Vagina (tissue), 2 donors: ENCODE results near the gene EVA1A.

Experiments
- POLR2A ChIP-seq, 2 donors: fragments of 450-650 bp; IDR thresholded peaks; one replicate each; pipeline ENCODE4 v1.6.1; 2017; ENCODE audit warnings: antibody characterized with exemption in 2 of 2, mild to moderate bottlenecking in 2 of 2, moderate library complexity in 2 of 2
- TF ChIP-seq, protein P1 (sequence below), 3 experiments: fragments of 450-650 bp in 2 of 3; fragments of 200-600 bp in 1 of 3; sonication (generic) in 1 of 3; IDR thresholded peaks; one replicate each; pipeline ENCODE4 v1.5.1; 2017 to 2019; ENCODE audit warnings: antibody characterized with exemption in 3 of 3, mild to moderate bottlenecking in 2 of 3, moderate library complexity in 2 of 3

GRCh38 chr2:75519843-75520242, 40.9 kb downstream of the EVA1A start:
- TF ChIP-seq, protein P1, sequence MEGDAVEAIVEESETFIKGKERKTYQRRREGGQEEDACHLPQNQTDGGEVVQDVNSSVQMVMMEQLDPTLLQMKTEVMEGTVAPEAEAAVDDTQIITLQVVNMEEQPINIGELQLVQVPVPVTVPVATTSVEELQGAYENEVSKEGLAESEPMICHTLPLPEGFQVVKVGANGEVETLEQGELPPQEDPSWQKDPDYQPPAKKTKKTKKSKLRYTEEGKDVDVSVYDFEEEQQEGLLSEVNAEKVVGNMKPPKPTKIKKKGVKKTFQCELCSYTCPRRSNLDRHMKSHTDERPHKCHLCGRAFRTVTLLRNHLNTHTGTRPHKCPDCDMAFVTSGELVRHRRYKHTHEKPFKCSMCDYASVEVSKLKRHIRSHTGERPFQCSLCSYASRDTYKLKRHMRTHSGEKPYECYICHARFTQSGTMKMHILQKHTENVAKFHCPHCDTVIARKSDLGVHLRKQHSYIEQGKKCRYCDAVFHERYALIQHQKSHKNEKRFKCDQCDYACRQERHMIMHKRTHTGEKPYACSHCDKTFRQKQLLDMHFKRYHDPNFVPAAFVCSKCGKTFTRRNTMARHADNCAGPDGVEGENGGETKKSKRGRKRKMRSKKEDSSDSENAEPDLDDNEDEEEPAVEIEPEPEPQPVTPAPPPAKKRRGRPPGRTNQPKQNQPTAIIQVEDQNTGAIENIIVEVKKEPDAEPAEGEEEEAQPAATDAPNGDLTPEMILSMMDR (IDR thresholded peaks at IDR 0.05) = no peak
- TF ChIP-seq POLR2A (IDR thresholded peaks at IDR 0.05) = no peak
